Measurements from ENCODE around the gene TGM5. TPM values are rescaled to one million over a fixed set of nuclear protein-coding genes. Genes with fewer than 3 reads are reported as not detected.
"Not testable (repeated sequence)": the region's sequence is repeated elsewhere in the genome, so short reads cannot be mapped to it uniquely, and the experiment has no call there.

TGM5 gene
- total RNA-seq, 1 experiment from 2014 or later = not detected

- no peak overlapping the region for H2AFZ ChIP-seq (ENCODE audit: low read length)
- no peaks in the 10 kb centered on the region for H3K79me2 ChIP-seq (ENCODE audit: low read length)
- H3K27ac ChIP-seq (ENCODE audit: low read length) = no peak overlapping the region
- H3K4me1 ChIP-seq (ENCODE audit: low read length) = 0 out of 2 replicates have a peak, but pooled peaks cover 2% of the 10 kb centered on the region
- H3K36me3 ChIP-seq (ENCODE audit: insufficient read depth, low read length) = no peaks in the 10 kb centered on the region
- no peak overlapping the region for H3K4me2 ChIP-seq (ENCODE audit: low read depth, low read length, poor library complexity, severe bottlenecking)
- H3K9me2 ChIP-seq (replicated peaks; ENCODE audit: insufficient read depth, low read length) = no peaks in the 10 kb centered on the region
- H3K4me3 ChIP-seq (ENCODE audit: low read length) = no peak overlapping the region
- H3K9ac ChIP-seq (ENCODE audit: low read length) = no peak overlapping the region
- no peak for DNase-seq
- no peaks in the 10 kb centered on the region for H3K27me3 ChIP-seq (ENCODE audit: low read length)
- no peaks in the 10 kb centered on the region for H3K9me3 ChIP-seq (ENCODE audit: low read length)
- no peaks in the 10 kb centered on the region for H4K20me1 ChIP-seq (ENCODE audit: insufficient read depth, low read depth, low read length)
Measured at GRCh38 chr15:43206054-43206453, 60.7 kb downstream of the TGM5 start.

GRCh38 chr15:43204016-43204901, 62.5 kb downstream of the TGM5 start:
- Histone ChIP-seq H3K4me3 (ENCODE audit: low read length) (no peak overlapping the region), H3K36me3 (ENCODE audit: insufficient read depth, low read length) (no peaks in the 10 kb centered on the region), H2AFZ (ENCODE audit: low read length) (no peak overlapping the region), H4K20me1 (ENCODE audit: insufficient read depth, low read depth, low read length) (no peaks in the 10 kb centered on the region), H3K79me2 (ENCODE audit: low read length) (no peaks in the 10 kb centered on the region), H3K9me3 (ENCODE audit: low read length) (no peaks in the 10 kb centered on the region), H3K4me2 (ENCODE audit: low read depth, low read length, poor library complexity, severe bottlenecking) (no peak overlapping the region), H3K27me3 (ENCODE audit: low read length) (no peaks in the 10 kb centered on the region), H3K27ac (ENCODE audit: low read length) (no peak overlapping the region), H3K9ac (ENCODE audit: low read length) (no peak overlapping the region), H3K4me1 (ENCODE audit: low read length) (0 out of 2 replicates have a peak, but pooled peaks cover 2% of the 10 kb centered on the region), H3K9me2 (replicated peaks; ENCODE audit: insufficient read depth, low read length) (no peaks in the 10 kb centered on the region)
- DNase-seq = peak; percentile 81

GRCh38 chr15:43199945-43200488, 66.7 kb downstream of the TGM5 start:
- no peaks in the 10 kb centered on the region for H3K9me3 ChIP-seq (ENCODE audit: low read length)
- no peak for DNase-seq
- H3K4me3 ChIP-seq (ENCODE audit: low read length) = no peak overlapping the region
- no peak overlapping the region for H3K9ac ChIP-seq (ENCODE audit: low read length)
- H3K36me3 ChIP-seq (ENCODE audit: insufficient read depth, low read length) = peaks cover 15% of the 10 kb centered on the region
- no peak overlapping the region for H2AFZ ChIP-seq (ENCODE audit: low read length)
- H3K79me2 ChIP-seq (ENCODE audit: low read length) = no peaks in the 10 kb centered on the region
- H3K9me2 ChIP-seq (replicated peaks; ENCODE audit: insufficient read depth, low read length) = no peaks in the 10 kb centered on the region
- no peak overlapping the region for H3K27ac ChIP-seq (ENCODE audit: low read length)
- no peaks in the 10 kb centered on the region for H4K20me1 ChIP-seq (ENCODE audit: insufficient read depth, low read depth, low read length)
- H3K4me1 ChIP-seq (ENCODE audit: low read length) = peaks cover 13% of the 10 kb centered on the region
- H3K4me2 ChIP-seq (ENCODE audit: low read depth, low read length, poor library complexity, severe bottlenecking) = no peak overlapping the region
- H3K27me3 ChIP-seq (ENCODE audit: low read length) = no peaks in the 10 kb centered on the region

GRCh38 chr15:43198992-43199391, 67.7 kb downstream of the TGM5 start:
- Histone ChIP-seq H3K9me2 (replicated peaks; ENCODE audit: insufficient read depth, low read length) (no peaks in the 10 kb centered on the region), H3K4me3 (ENCODE audit: low read length) (no peak overlapping the region), H3K27ac (ENCODE audit: low read length) (no peak overlapping the region), H3K9me3 (ENCODE audit: low read length) (no peaks in the 10 kb centered on the region), H3K4me1 (ENCODE audit: low read length) (peaks cover 11% of the 10 kb centered on the region), H3K4me2 (ENCODE audit: low read depth, low read length, poor library complexity, severe bottlenecking) (no peak overlapping the region), H2AFZ (ENCODE audit: low read length) (no peak overlapping the region), H4K20me1 (ENCODE audit: insufficient read depth, low read depth, low read length) (no peaks in the 10 kb centered on the region), H3K36me3 (ENCODE audit: insufficient read depth, low read length) (peaks cover 24% of the 10 kb centered on the region), H3K27me3 (ENCODE audit: low read length) (no peaks in the 10 kb centered on the region), H3K9ac (ENCODE audit: low read length) (no peak overlapping the region), H3K79me2 (ENCODE audit: low read length) (no peaks in the 10 kb centered on the region)
- no peak for DNase-seq

DNA sequence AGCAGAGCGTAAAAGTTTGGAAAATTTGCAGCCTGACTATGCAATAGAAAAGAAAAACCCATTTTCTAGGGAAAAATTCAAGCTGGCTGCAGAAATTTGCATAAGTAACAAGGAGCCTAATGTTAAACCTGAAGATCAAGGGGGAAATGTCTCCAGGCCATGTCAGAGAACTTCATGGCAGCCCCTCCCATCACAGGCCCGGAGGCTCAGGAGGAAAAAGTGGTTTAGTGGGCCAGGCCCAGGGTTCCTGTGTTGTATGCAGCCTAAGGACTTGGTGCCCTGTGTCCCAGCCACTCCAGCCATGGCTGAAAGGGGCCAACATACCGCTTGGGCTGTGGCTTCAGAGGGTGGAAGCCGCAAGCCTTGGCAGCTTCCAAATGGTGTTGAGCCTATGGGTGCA, 68.2 kb downstream of the TGM5 start:
- not testable (repeated sequence) for H3K27me3 ChIP-seq (ENCODE audit: low read length); H3K9ac ChIP-seq (ENCODE audit: low read length); DNase-seq; H3K4me2 ChIP-seq (ENCODE audit: low read depth, low read length, poor library complexity, severe bottlenecking); H4K20me1 ChIP-seq (ENCODE audit: insufficient read depth, low read depth, low read length); H3K4me3 ChIP-seq (ENCODE audit: low read length); H3K27ac ChIP-seq (ENCODE audit: low read length); H3K79me2 ChIP-seq (ENCODE audit: low read length); H3K9me2 ChIP-seq (replicated peaks; ENCODE audit: insufficient read depth, low read length); H3K9me3 ChIP-seq (ENCODE audit: low read length); H2AFZ ChIP-seq (ENCODE audit: low read length)
- peaks cover 27% of the 10 kb centered on the region for H3K36me3 ChIP-seq (ENCODE audit: insufficient read depth, low read length)
- H3K4me1 ChIP-seq (ENCODE audit: low read length) = peaks cover 11% of the 10 kb centered on the region

- H2AFZ ChIP-seq (ENCODE audit: low read length); H3K9me2 ChIP-seq (replicated peaks; ENCODE audit: insufficient read depth, low read length); H3K9me3 ChIP-seq (ENCODE audit: low read length); H3K27me3 ChIP-seq (ENCODE audit: low read length); H4K20me1 ChIP-seq (ENCODE audit: insufficient read depth, low read depth, low read length); H3K9ac ChIP-seq (ENCODE audit: low read length); H3K4me2 ChIP-seq (ENCODE audit: low read depth, low read length, poor library complexity, severe bottlenecking); H3K27ac ChIP-seq (ENCODE audit: low read length); H3K79me2 ChIP-seq (ENCODE audit: low read length); H3K4me3 ChIP-seq (ENCODE audit: low read length): not testable (repeated sequence)
- H3K36me3 ChIP-seq (ENCODE audit: insufficient read depth, low read length) = peaks cover 32% of the 10 kb centered on the region
- peaks cover 11% of the 10 kb centered on the region for H3K4me1 ChIP-seq (ENCODE audit: low read length)
- DNase-seq = peak; percentile 65
Measured at GRCh38 chr15:43197773-43198172, 69.0 kb downstream of the TGM5 start.

DNA sequence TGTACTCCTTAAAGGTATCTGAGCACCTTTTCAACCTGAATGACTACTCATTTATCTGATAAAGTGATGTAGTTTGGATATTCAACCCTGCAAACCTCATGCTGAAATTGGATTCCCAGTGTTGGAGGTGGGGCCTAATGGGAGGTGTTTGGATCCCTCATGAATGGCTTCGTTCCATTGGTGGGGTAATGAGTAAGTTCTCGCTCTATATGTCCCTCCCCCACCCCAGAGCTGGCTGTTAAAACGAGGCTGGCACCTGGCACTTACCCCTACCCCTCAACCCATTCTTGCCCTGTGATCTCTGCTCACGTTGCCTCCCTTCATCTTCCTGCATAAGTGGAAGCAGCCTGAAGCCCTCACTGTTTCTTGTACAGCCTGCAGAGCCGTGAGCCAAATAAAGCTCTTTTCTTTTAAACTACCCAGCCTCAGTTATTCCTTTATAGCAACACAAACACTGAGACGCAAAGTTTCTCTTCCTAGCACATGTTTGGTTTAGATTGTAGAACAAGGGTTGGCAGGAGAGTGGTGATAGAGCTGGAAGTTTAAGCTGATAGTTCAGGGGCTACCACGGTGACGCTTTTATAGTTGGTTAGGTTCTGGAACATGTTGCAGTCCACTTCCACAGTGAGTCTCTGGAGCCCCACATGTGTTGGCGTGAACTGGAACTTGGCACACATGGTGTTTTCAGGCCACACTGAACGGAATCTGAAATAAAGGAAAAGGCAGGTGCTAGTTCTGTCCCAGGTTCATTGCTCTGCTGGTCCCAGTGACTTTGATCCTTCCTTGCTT, 69.8 kb downstream of the TGM5 start:
- no peak for DNase-seq

DNA sequence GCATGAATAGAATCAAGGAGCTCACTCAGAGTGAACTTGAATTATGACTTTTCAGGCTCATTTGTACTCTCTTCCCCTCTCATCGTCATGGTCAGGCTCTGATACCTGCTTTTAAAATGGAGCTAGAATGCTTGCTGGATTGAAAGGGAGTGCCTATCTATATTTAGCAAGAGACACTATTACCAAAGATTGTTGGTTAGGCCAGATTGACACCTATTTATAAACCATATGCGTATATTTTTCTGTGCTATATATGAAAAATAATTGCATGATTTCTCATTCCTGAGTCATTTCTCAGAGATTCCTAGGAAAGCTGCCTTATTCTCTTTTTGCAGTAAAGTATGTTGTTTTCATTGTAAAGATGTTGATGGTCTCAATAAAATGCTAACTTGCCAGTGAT, 71.9 kb downstream of the TGM5 start:
- Histone ChIP-seq H3K36me3 (ENCODE audit: insufficient read depth, low read length) (peaks cover 56% of the 10 kb centered on the region), H2AFZ (ENCODE audit: low read length) (no peak overlapping the region), H3K27ac (ENCODE audit: low read length) (no peak overlapping the region), H3K4me3 (ENCODE audit: low read length) (no peak overlapping the region), H3K4me2 (ENCODE audit: low read depth, low read length, poor library complexity, severe bottlenecking) (no peak overlapping the region), H3K27me3 (ENCODE audit: low read length) (no peaks in the 10 kb centered on the region), H3K9me2 (replicated peaks; ENCODE audit: insufficient read depth, low read length) (no peaks in the 10 kb centered on the region), H3K9ac (ENCODE audit: low read length) (no peak overlapping the region), H4K20me1 (ENCODE audit: insufficient read depth, low read depth, low read length) (no peaks in the 10 kb centered on the region), H3K4me1 (ENCODE audit: low read length) (peaks cover 11% of the 10 kb centered on the region), H3K79me2 (ENCODE audit: low read length) (no peaks in the 10 kb centered on the region), H3K9me3 (ENCODE audit: low read length) (no peaks in the 10 kb centered on the region)
- DNase-seq = no peak

More for the DNA sequence above, 69.8 kb downstream of the TGM5 start:
- H3K9me3 ChIP-seq (ENCODE audit: low read length) = no peaks in the 10 kb centered on the region
- H3K79me2 ChIP-seq (ENCODE audit: low read length) = no peaks in the 10 kb centered on the region
- peaks cover 40% of the 10 kb centered on the region for H3K36me3 ChIP-seq (ENCODE audit: insufficient read depth, low read length)
- H3K9ac ChIP-seq (ENCODE audit: low read length) = no peak overlapping the region
- H3K4me3 ChIP-seq (ENCODE audit: low read length) = no peak overlapping the region
- no peaks in the 10 kb centered on the region for H4K20me1 ChIP-seq (ENCODE audit: insufficient read depth, low read depth, low read length)
- H3K27ac ChIP-seq (ENCODE audit: low read length) = no peak overlapping the region
- peaks cover 11% of the 10 kb centered on the region for H3K4me1 ChIP-seq (ENCODE audit: low read length)
- no peaks in the 10 kb centered on the region for H3K27me3 ChIP-seq (ENCODE audit: low read length)
- H2AFZ ChIP-seq (ENCODE audit: low read length) = no peak overlapping the region
- H3K4me2 ChIP-seq (ENCODE audit: low read depth, low read length, poor library complexity, severe bottlenecking) = peak overlapping the region; percentile 6
- H3K9me2 ChIP-seq (replicated peaks; ENCODE audit: insufficient read depth, low read length) = no peaks in the 10 kb centered on the region

All from Karpas-422 (cell line).